Hepatocyte (in vitro differentiated cells): ENCODE data around the gene BCL10. TPM values are rescaled to one million over a fixed set of nuclear protein-coding genes. Genes with fewer than 3 reads are reported as not detected.

Source experiments
- DNase-seq: peaks from one replicate; pipeline ENCODE4 v3.0.0-alpha.2; 2016; ENCODE audit warnings: low spot score
- H2AFZ ChIP-seq: fragments of 200-600 bp; sonication (generic); 2 replicates; pipeline ENCODE4 v1.6.0; 2016; ENCODE audit warnings: antibody characterized with exemption, mild to moderate bottlenecking
- H3K27ac ChIP-seq: fragments of 200-600 bp; sonication (generic); 2 replicates; pipeline ENCODE4 v1.5.1; 2016; ENCODE audit warnings: mild to moderate bottlenecking
- H3K27me3 ChIP-seq: fragments of 200-600 bp; sonication (generic); 2 replicates; pipeline ENCODE4 v1.6.1; 2016
- H3K36me3 ChIP-seq: fragments of 200-600 bp; sonication (generic); replicated peaks from 2 replicates; pipeline ENCODE4 v1.5.1; 2016; ENCODE audit warnings: low read depth; ENCODE audit not compliant: insufficient read depth
- H3K4me1 ChIP-seq: fragments of 200-600 bp; sonication (generic); 2 replicates; pipeline ENCODE4 v1.5.1; 2016; ENCODE audit warnings: mild to moderate bottlenecking, moderate library complexity; ENCODE audit not compliant: insufficient read depth
- H3K4me2 ChIP-seq: fragments of 200-600 bp; sonication (generic); 2 replicates; pipeline ENCODE4 v1.6.0; 2016
- H3K4me3 ChIP-seq: fragments of 200-600 bp; sonication (generic); 2 replicates; pipeline ENCODE4 v1.5.1; 2016; ENCODE audit warnings: mild to moderate bottlenecking
- H3K79me2 ChIP-seq: fragments of 200-600 bp; sonication (generic); 2 replicates; pipeline ENCODE4 v1.6.0; 2017; ENCODE audit warnings: mild to moderate bottlenecking
- H3K9me2 ChIP-seq: fragments of 200-600 bp; sonication (generic); replicated peaks from 2 replicates; pipeline ENCODE4 v1.6.0; 2017; ENCODE audit warnings: mild to moderate bottlenecking; ENCODE audit not compliant: insufficient read depth
- H3K9me3 ChIP-seq: fragments of 200-600 bp; sonication (generic); 2 replicates; pipeline ENCODE4 v1.5.1; 2016; ENCODE audit warnings: low read depth, mild to moderate bottlenecking
- H4K20me1 ChIP-seq: fragments of 200-600 bp; sonication (generic); 2 replicates; pipeline ENCODE4 v1.6.0; 2016; ENCODE audit warnings: mild to moderate bottlenecking; ENCODE audit not compliant: insufficient read depth, poor library complexity, severe bottlenecking
- CTCF ChIP-seq: fragments of 200-600 bp; sonication (generic); IDR thresholded peaks from 2 replicates; pipeline ENCODE4 v1.5.1; 2016; ENCODE audit warnings: antibody characterized with exemption, mild to moderate bottlenecking; ENCODE audit not compliant: poor library complexity
- EZH2 ChIP-seq: fragments of 200-600 bp; sonication (generic); IDR thresholded peaks from 2 replicates; pipeline ENCODE4 v1.6.1; 2016; ENCODE audit warnings: antibody characterized with exemption, mild to moderate bottlenecking, borderline replicate concordance
- EZH2phosphoT487 ChIP-seq: fragments of 200-600 bp; sonication (generic); IDR thresholded peaks from one replicate; pipeline ENCODE4 v1.6.1; 2018; ENCODE audit warnings: antibody characterized with exemption, mild to moderate bottlenecking, low read depth, moderate library complexity; ENCODE audit not compliant: unreplicated experiment, severe bottlenecking
- WGBS: methylation state at CpG from one replicate; pipeline ENCODE4 v1.1.6; 2016; ENCODE audit warnings: low lambda C conversion rate; ENCODE audit errors: missing lambda C conversion rate; 5-methylcytosine and 5-hydroxymethylcytosine counted together
- polyA plus RNA-seq: library from polyadenylated mRNA; unstranded; fragments of >200 nt; fragmentation: Nextera tagmentation; extraction: Ambion mirVana; gene quantifications from 2 replicates; pipeline ENCODE4 v1.2.1, GENCODE V29; 2016
- total RNA-seq: library from RNA; depleted of rRNA; stranded (reverse); fragments of >200 nt; gene quantifications from 2 replicates; pipeline ENCODE4 v1.2.3, GENCODE V29; 2014

The BCL10 gene
- total and polyA plus RNA-seq, 2 experiments from 2014 or later, result 25.9 to 33.5 TPM

GRCh38 chr1:85307987-85308832 is 31.8 kb upstream of the BCL10 start:
- peak overlapping the region; percentile 47 for H3K4me2 ChIP-seq
- no peaks in the 10 kb centered on the region for H3K9me2 ChIP-seq
- 25% methylated on average over 27 of the region's 27 CpGs for WGBS
- no peaks in the 10 kb centered on the region for H3K79me2 ChIP-seq
- H3K36me3 ChIP-seq, result no peaks in the 10 kb centered on the region
- no peak for TF ChIP-seq EZH2
- peak; percentile 100 for TF ChIP-seq CTCF
- no peak for TF ChIP-seq EZH2phosphoT487
- H4K20me1 ChIP-seq, result no peaks in the 10 kb centered on the region
- no peaks in the 10 kb centered on the region for H3K4me1 ChIP-seq
- H3K4me3 ChIP-seq, result no peak overlapping the region
- H3K27me3 ChIP-seq, result no peaks in the 10 kb centered on the region
- H2AFZ ChIP-seq, result no peak overlapping the region
- DNase-seq, result peak; percentile 94
- H3K9me3 ChIP-seq, result no peaks in the 10 kb centered on the region
- H3K27ac ChIP-seq, result no peak overlapping the region

- Histone ChIP-seq H3K4me2 (no peak overlapping the region), H3K4me3 (no peak overlapping the region), H2AFZ (no peak overlapping the region), H3K27me3 (no peaks in the 10 kb centered on the region), H3K4me1 (no peaks in the 10 kb centered on the region), H4K20me1 (no peaks in the 10 kb centered on the region), H3K9me2 (no peaks in the 10 kb centered on the region), H3K9me3 (no peaks in the 10 kb centered on the region), H3K36me3 (no peaks in the 10 kb centered on the region), H3K27ac (no peak overlapping the region), H3K79me2 (no peaks in the 10 kb centered on the region)
- WGBS, result 96% methylated on average over 4 of the region's 4 CpGs
- no peak for DNase-seq
- no peak for TF ChIP-seq EZH2phosphoT487
- TF ChIP-seq EZH2, result no peak
- TF ChIP-seq CTCF, result no peak
Observed at GRCh38 chr1:85306236-85306635, 29.8 kb upstream of the BCL10 start.

GRCh38 chr1:85303440-85304162 is 27.2 kb upstream of the BCL10 start:
- Histone ChIP-seq H4K20me1 (no peaks in the 10 kb centered on the region), H3K4me1 (peaks cover 2% of the 10 kb centered on the region), H3K4me3 (no peak overlapping the region), H3K9me3 (no peaks in the 10 kb centered on the region), H2AFZ (no peak overlapping the region), H3K27ac (no peak overlapping the region), H3K27me3 (no peaks in the 10 kb centered on the region), H3K9me2 (no peaks in the 10 kb centered on the region), H3K79me2 (no peaks in the 10 kb centered on the region), H3K36me3 (no peaks in the 10 kb centered on the region), H3K4me2 (no peak overlapping the region)
- no peak for DNase-seq
- TF ChIP-seq CTCF (no peak), EZH2 (no peak), EZH2phosphoT487 (no peak)
- 94% methylated on average over 4 of the region's 4 CpGs for WGBS
